GM18498 (cell line): Measurements from ENCODE around the gene RBMXL2.

ENCODE experiments used
- ATAC-seq: cut with Tn5 transposase; IDR thresholded peaks from one replicate; pipeline ENCODE4 v1.9.1; 2021; ENCODE audit warnings: mild to moderate bottlenecking, moderate library complexity; ENCODE audit not compliant: unreplicated experiment

The RBMXL2 gene

DNA sequence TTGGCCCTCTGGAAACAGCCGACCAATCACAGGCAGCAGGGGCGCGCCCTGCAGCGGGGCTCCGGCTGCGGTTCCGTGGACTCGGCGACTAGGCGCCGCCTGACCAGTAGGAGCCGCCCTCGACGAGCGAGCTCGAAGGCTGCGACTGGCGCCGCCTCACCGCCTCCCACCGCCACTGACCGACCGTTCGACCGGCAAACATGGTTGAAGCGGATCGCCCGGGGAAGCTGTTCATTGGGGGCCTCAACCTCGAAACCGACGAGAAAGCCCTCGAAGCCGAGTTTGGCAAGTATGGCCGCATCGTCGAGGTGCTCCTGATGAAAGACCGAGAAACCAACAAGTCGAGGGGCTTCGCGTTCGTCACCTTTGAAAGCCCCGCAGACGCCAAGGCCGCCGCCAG is at the start of gene RBMXL2:
Gene RBMXL2, plus strand, starts transcription at position 78 of the 400 bp plus-strand sequence. Its CDS starts 123 bp downstream, at position 201.
- ATAC-seq = no peak

GRCh38 chr11:7046474-7047175 is 42.2 kb upstream of the RBMXL2 start:
- ATAC-seq = no peak

GRCh38 chr11:7050191-7050590 is 38.6 kb upstream of the RBMXL2 start:
- ATAC-seq = no peak

GRCh38 chr11:7056828-7057513 is 31.8 kb upstream of the RBMXL2 start:
- ATAC-seq = no peak

DNA sequence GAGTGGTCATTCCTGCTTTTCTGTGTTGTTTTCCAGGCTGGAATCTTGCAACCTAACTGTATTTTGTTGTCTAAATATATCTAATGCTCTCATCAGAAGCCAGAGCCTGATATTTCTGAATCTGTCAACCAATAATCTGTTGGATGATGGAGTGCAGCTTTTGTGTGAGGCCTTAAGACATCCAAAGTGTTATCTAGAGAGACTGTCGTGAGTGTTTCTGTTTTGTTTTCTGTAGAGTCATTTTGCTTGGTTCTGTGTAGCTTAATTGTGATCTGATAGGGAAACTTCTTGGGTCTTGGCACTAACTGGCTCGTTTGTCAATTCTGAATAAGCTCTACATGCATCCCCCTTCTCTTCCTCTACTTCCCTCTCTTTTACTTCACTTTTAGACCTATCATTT is 31.2 kb upstream of the RBMXL2 start:
- ATAC-seq = no peak

- no peak for ATAC-seq
Observed at GRCh38 chr11:7060868-7061267, 27.9 kb upstream of the RBMXL2 start.

DNA sequence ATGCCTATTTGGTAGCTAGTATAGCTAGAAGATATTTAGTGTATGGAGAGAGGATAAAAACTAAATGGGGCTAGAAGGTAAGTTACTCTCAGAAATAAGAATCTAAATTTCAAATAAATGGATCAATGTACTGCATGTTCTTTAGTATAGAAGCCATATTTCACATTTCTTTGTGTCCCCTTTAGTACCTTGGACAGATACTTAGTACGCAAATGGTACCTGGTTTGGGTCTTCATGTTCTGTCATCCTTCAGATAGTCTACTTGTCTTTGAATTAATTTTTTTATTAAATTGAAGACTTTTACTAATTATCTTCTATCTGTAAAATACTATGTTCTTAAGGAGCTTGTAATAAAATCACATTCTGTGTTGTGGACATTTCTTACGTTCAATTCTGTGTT is 26.3 kb upstream of the RBMXL2 start:
- ATAC-seq = no peak

DNA sequence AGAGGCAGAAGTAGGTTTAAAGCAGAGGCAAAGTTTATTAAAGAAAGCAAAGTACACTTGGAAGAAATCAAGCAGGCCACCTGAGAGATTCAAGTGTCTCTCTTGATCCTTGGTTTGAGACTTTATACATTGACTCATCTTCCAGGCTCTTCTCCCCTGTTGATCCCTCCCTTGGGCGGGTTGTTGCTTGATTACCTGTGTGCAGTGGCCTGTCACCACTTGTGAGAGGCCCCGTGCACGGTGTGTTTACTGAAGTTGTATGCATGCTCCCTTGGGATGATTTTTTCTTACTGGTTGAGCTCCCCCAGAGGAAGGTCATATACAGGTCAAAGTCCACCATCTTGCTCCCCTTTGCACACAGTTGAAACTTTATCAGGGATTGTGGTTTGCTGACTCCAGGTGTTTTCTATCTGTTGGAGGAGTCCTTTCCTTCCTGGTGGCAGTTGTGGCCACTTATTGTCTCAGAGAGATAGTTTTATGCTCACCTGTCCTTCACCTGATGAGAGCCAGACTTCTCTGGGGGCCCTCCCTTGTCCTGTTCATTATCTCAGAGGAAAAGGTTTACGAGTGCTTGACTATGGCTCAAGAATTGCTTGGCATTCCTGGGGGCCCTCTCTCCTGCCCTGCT is 16.3 kb upstream of the RBMXL2 start:
- no peak for ATAC-seq

DNA sequence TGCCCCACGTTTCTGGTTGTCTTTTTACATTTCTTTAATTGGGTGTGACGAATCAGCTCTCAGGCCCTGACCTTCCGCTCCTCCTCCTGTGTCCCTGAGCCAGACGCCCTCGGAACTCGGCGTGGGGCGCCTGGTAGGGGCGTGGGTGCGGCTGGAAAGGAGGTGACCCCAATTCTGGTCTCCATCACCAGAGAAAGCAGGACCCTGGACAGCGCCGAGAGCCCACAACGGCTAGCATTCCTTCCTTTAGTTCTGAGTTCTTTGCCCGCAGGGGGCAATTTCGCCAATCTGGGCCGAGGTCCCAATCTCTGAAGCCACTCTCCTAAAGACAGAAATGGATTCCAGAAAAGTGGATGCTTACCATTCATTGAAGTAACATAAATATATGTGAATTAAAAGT is 11.7 kb upstream of the RBMXL2 start:
- no peak for ATAC-seq

GRCh38 chr11:7079545-7080135 is 9.2 kb upstream of the RBMXL2 start:
- ATAC-seq = no peak

- no peak for ATAC-seq
Observed at GRCh38 chr11:7080900-7081299, 7.9 kb upstream of the RBMXL2 start.

DNA sequence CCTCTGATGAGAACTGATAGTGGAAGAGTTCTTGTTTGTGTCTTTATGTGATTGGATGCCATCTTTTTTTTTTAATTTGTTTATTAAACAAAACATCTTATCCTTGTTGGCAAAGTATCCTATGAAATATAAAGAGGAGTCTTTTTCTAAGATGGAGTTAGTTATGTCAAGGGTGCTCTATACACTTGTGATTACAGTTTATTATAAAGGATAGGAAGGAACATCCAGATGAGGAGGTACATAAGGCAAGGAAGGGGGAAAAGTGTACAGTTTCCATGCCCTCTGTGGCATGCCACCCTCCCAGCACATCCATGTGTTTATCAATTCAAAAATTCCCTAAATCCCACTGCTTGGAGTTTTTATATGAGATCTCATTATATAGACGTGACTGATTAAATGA is 7.4 kb upstream of the RBMXL2 start:
- ATAC-seq = no peak

- no peak for ATAC-seq
Observed at GRCh38 chr11:7089328-7090251, 792 bp downstream of the RBMXL2 start.

DNA sequence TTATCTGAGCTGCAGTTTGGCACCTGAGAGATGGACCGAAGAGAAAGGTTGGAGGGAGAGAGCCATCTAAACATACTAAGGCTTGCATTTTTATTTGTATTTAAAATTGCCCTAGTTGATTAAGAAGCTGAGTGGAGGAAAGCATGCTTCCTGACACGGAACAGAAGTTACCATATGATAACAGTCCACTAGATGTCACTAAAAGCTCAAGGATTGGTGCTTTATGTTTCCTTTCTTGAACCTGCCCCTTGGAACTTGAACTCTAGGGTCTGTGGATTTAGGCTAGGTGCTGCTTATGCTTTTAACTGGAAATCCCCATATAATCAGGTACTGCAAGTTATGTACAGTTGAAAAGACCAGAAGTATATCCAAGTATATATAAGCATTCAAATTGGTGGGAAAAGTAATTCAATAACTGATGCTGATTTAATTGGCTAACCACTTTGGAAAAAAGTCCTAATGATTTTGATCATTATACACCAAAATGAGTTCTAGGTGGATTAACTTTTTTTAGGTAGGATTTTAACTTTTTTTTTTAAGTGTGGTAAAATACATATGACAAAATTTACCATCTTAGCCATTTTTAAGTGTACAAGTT is 9.5 kb downstream of the RBMXL2 start:
- peak; percentile 66 for ATAC-seq

DNA sequence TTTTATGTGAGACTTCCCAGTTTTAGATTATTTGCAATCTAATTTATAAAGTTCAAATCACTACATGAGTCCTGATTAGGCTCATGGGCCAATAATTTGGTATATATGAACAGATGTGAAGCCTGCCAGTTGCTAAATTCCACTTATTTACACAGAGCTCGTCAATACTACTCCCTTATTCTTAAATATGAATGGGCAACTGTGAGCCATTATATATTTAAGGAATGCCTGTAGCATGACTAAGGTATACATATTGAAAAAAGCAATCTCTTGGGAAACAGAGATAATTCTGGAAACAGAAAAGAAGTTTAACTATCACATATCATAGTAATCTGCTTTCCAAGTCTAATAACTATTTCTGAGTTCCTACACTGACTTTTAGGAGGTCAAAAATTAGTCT is 27.0 kb downstream of the RBMXL2 start:
- no peak for ATAC-seq

GRCh38 chr11:7116370-7116769 is 27.6 kb downstream of the RBMXL2 start:
- ATAC-seq = no peak

DNA sequence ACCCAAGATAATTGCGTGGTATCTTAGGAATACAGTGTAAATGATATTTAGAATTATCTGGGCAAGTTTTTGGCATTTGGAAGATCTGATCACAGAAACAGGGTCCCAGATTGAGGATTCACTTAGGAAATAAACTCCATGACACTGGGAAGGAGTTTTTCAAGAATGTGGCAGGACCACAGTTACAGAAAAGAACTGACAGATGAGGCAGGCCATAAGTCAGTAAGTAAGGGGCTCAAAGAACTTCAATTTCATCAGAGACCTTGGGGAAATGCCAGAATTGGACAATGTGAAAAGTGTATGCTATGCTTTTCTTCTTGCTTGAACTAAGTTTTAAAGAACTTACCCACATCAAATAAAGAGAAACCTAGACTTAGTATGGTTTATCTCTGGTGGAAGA is 49.3 kb downstream of the RBMXL2 start:
- no peak for ATAC-seq
